Subcutaneous adipose tissue (tissue), 4 donors: Measurements from ENCODE around the gene SMPDL3B. TPM values are rescaled to one million over a fixed set of nuclear protein-coding genes. Genes with fewer than 3 reads are reported as not detected.

ENCODE experiments used
- total RNA-seq, 4 donors: library from RNA; depleted of rRNA; stranded (reverse); fragments of >200 nt; gene quantifications; one replicate each; pipeline ENCODE4 v1.1.0, GENCODE V29; 2016
- TF ChIP-seq, protein P1 (sequence below): fragments of 450-650 bp; IDR thresholded peaks from one replicate; pipeline ENCODE4 v1.5.1; 2016; ENCODE audit warnings: low read depth, mild to moderate bottlenecking, control low read depth, antibody characterized with exemption, moderate library complexity

The SMPDL3B gene
- total RNA-seq, 4 donors from 2014 or later = 0.66 to 1.1 TPM; not detected in 2

DNA sequence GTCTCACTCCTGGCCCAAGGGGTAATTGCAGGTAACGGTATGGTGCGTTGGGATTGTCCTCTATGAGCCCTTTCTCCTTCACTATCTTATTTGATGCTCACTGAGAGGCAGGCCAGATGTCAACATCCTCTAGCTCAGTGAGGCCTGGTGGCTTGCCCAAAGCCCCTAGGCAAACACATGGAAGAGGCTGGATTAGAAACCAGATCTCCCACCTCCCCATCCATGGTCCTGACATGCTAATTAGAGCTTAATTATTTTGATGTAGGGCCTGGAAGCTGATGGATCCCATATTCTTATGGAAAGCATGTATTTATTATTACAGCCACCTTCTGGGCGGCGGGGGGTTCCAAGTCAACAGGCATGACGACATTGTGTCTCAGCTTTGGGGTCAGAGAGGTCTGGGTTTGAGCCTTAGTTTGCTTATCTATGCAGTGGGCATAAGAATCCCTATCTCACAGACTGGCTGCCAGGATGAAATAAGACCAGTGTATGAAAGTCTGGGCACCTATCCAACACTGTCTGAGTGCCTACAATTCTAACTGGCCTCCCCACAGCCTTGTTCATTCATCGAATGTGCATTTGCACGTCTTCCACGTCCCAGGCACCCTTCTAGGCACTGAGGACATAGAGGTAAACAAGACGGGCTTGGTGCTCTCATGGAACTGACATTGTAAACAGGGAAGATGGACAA lies 6.2 kb downstream of the SMPDL3B start:
- TF ChIP-seq, protein P1, sequence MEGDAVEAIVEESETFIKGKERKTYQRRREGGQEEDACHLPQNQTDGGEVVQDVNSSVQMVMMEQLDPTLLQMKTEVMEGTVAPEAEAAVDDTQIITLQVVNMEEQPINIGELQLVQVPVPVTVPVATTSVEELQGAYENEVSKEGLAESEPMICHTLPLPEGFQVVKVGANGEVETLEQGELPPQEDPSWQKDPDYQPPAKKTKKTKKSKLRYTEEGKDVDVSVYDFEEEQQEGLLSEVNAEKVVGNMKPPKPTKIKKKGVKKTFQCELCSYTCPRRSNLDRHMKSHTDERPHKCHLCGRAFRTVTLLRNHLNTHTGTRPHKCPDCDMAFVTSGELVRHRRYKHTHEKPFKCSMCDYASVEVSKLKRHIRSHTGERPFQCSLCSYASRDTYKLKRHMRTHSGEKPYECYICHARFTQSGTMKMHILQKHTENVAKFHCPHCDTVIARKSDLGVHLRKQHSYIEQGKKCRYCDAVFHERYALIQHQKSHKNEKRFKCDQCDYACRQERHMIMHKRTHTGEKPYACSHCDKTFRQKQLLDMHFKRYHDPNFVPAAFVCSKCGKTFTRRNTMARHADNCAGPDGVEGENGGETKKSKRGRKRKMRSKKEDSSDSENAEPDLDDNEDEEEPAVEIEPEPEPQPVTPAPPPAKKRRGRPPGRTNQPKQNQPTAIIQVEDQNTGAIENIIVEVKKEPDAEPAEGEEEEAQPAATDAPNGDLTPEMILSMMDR = no peak

DNA sequence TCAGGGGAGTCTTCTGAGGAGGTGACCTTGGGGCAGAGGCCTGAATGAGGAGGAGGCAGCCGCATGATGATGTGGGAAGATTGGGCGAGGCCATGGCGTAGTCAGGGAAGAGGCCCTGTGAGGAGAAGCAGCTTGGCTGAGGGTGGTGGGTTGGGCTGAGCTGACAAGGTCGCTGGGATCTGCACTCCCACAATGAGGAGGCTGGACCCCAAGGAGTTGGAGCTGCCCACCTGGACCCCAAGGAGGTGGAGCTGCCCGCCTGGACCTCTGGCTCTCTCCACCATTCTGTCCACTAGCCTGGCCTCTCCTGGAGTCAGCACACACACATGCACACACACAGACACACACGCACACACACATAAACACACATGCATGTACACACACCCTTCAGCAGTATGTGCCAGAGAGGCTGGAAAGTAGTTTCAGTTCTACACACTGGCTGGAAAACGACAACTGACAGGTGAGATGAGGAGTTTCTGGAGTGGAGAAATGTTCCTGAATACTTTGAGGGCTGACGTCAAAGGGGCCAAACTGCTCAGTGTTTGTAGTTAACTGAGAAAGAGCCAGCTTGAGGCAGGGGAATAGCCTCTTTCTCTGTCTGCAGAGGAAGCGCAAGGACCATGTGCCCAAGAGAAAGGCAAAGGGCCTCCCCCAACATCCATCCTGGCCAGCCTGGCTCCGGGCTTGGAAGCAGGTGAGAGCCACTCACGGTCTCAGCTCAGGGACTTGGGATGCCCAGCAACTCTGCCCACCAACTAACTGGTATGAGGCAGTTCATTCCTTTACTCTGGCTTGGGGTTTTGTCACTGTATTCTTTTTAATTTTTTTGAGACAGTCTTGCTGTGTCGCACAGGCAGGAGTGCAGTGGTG lies 7.1 kb downstream of the SMPDL3B start:
- TF ChIP-seq, protein P1 = no peak

DNA sequence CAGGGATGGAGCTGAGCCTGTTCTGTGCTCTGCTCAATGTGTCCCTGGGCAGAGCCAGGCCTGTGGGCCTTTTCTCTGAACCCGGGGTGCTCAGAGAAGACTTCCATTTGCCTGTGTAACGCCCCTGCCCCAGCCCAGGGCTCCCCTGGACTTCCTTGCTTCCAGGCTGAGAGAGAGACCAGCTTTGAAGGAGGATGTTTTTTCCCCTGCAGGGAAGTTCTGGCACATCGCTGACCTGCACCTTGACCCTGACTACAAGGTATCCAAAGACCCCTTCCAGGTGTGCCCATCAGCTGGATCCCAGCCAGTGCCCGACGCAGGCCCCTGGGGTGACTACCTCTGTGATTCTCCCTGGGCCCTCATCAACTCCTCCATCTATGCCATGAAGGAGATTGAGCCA lies 10.2 kb downstream of the SMPDL3B start:
- TF ChIP-seq, protein P1 = no peak

DNA sequence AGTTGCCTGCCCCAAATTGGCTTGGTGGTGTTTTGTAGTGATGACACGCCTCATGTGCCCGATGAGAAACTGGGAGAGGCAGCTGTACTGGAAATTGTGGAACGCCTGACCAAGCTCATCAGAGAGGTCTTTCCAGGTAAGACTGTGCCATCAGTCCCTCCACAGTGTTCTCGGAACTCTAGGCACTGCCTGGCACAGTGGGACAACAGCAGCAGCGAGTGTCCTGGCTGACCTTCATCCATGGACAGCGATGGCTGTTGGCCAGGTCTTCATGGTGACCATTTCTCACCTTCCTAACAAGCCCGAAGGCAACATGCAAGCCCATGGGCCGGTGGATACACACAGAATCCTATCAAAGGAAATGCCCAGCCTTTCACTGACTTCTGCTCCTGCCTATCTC lies 14.2 kb downstream of the SMPDL3B start:
- TF ChIP-seq, protein P1 = no peak

DNA sequence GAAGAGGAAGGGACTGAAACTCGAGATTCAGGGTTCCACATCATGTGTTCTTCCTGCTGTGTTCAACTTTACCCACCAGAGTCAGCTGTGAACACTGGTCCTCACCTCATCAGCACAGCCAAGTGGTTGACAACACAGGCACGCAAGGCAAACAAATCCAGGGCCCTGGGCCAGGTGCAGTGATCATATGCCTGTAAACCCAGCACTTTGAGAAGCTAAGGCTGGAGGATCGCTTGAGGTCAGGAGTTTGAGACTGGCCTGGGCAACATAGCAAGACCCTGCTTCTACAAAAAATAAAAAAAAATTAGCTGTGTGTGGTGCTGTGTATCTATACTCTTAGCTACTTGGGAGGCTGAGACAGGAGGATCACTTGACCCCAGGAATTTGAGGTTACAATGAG lies 16.6 kb downstream of the SMPDL3B start:
- TF ChIP-seq, protein P1 = no peak

DNA sequence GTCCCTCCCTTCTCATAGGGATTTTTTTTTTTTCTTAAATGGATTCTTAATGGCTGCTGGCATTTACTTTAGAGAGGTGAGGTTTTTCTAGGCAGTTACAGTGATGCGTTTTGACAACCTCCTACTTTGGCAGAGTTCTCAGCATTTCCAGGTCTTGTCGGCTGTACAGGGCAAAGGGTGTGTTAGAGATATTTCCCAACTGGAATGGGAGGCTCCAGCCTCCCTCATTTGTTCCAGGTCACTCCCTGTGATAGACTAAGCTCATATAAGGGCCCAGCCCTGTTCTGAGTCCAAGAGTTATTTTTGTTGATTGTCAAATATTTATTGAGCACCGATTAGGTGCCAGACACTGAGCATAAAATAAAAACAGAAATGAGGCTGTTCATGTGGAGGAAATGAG lies 17.3 kb downstream of the SMPDL3B start:
- TF ChIP-seq, protein P1 = no peak

DNA sequence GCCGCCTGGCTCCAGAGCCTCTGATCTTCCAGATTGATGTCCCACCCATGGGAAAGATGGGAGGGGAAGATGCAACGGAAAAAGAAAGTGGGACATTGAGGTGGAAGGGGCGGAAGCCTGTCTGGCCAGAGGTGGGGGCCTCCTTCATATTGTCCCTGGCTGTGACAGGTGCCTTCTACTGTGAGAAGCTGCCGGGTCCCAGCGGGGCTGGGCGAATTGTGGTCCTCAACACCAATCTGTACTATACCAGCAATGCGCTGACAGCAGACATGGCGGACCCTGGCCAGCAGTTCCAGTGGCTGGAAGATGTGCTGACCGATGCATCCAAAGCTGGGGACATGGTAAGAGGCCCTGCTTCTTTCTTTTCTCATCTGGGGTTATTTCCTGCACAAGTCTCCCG lies 19.4 kb downstream of the SMPDL3B start:
- TF ChIP-seq, protein P1 = no peak
